B cell (primary cell): ENCODE results near the gene GRM8. TPM values are rescaled to one million over a fixed set of nuclear protein-coding genes. Genes with fewer than 3 reads are reported as not detected.

Experiments
- ATAC-seq: fragments of 200-7000 bp; cut with Tn5 transposase; one replicate; pipeline ENCODE4 v1.10.0; 2021; ENCODE audit warnings: low read depth, mild to moderate bottlenecking, moderate number of reproducible peaks, moderate library complexity
- CTCF ChIA-PET: fragments of 350-600 bp; sonication (Branson Sonifier 250); formaldehyde crosslinking; loops from one replicate; lab custom pipeline; 2021; ENCODE audit warnings: antibody characterized with exemption, inconsistent platforms; lab: Charles Lee
- POLR2A ChIA-PET: fragments of 350-600 bp; sonication (Branson Sonifier 250); formaldehyde crosslinking; loops from one replicate; lab custom pipeline; 2021; ENCODE audit warnings: antibody characterized with exemption; lab: Charles Lee
- DNase-seq: peaks from one replicate; pipeline ENCODE4 v3.0.0; 2013
- H2AFZ ChIP-seq: 2 replicates; pipeline ENCODE4 v1.6.1; 2012; ENCODE audit warnings: mild to moderate bottlenecking, low read depth, low read length; ENCODE audit not compliant: insufficient read depth, poor library complexity, severe bottlenecking
- H3K27ac ChIP-seq, 2 donors: 1 replicate in 1 of 2; 2 replicates in 1 of 2; pipeline ENCODE4 v1.5.1; 2012 to 2013; ENCODE audit warnings: low read length in 2 of 2, mild to moderate bottlenecking in 2 of 2, moderate library complexity in 1 of 2
- H3K27me3 ChIP-seq, 4 experiments: fragments of 200-600 bp in 1 of 4; sonication (generic) in 1 of 4; replicated peaks in 1 of 4; 1 replicate in 2 of 4; 2 replicates in 2 of 4; pipeline versions ENCODE4 v1.6.1 to v1.7.0; 2013 to 2016; ENCODE audit warnings: low read length in 3 of 4, mild to moderate bottlenecking in 2 of 4, mixed read lengths in 1 of 4, moderate library complexity in 1 of 4; ENCODE audit not compliant: insufficient read depth in 4 of 4, control insufficient read depth in 3 of 4; ENCODE audit errors: control extremely low read depth in 1 of 4
- H3K36me3 ChIP-seq, 2 experiments: replicated peaks in 1 of 2; 1 replicate in 1 of 2; 2 replicates in 1 of 2; pipeline versions ENCODE4 v1.6.1 to v1.7.1; 2013; ENCODE audit warnings: low read length in 1 of 2; ENCODE audit not compliant: insufficient read depth in 2 of 2, control insufficient read depth in 1 of 2; ENCODE audit errors: control extremely low read depth in 1 of 2, extremely low read depth in 1 of 2
- H3K4me1 ChIP-seq, 2 donors: fragments of 200-600 bp in 1 of 2; sonication (generic) in 1 of 2; 1 replicate in 1 of 2; 2 replicates in 1 of 2; pipeline versions ENCODE4 v1.5.1 to v1.6.1; 2013 to 2017; ENCODE audit warnings: low read length in 2 of 2; ENCODE audit not compliant: control insufficient read depth in 2 of 2, insufficient read depth in 2 of 2
- H3K4me2 ChIP-seq: replicated peaks from 2 replicates; pipeline ENCODE3; 2012; ENCODE audit warnings: mild to moderate bottlenecking, low read depth, low read length; ENCODE audit not compliant: poor library complexity, severe bottlenecking
- H3K4me3 ChIP-seq, 5 experiments: fragments of 200-600 bp in 1 of 5; sonication (generic) in 1 of 5; 1 replicate in 3 of 5; 2 replicates in 2 of 5; pipeline versions ENCODE4 v1.5.1 to v1.7.0; 2011 to 2016; ENCODE audit warnings: low read length in 4 of 5, mild to moderate bottlenecking in 4 of 5, low read depth in 2 of 5, control low read depth in 1 of 5, moderate library complexity in 1 of 5; ENCODE audit not compliant: insufficient read depth in 1 of 5; ENCODE audit errors: control extremely low read depth in 1 of 5, extremely low read depth in 1 of 5
- H3K79me2 ChIP-seq: fragments of 200-600 bp; sonication (generic); one replicate; pipeline ENCODE4 v1.6.0; 2016; ENCODE audit warnings: low read length; ENCODE audit not compliant: control insufficient read depth, insufficient read depth
- H3K9ac ChIP-seq: fragments of 200-600 bp; sonication (generic); 2 replicates; pipeline ENCODE4 v1.6.1; 2017; ENCODE audit warnings: mild to moderate bottlenecking, low read length, moderate library complexity
- H3K9me3 ChIP-seq, 3 donors: one replicate each; pipeline versions ENCODE4 v1.6.1 to v1.7.1; 2013; ENCODE audit warnings: low read length in 2 of 3; ENCODE audit not compliant: control insufficient read depth in 2 of 3, insufficient read depth in 1 of 3; ENCODE audit errors: control extremely low read depth in 1 of 3
- H4K20me1 ChIP-seq: 2 replicates; pipeline ENCODE4 v1.6.0; 2012; ENCODE audit warnings: mild to moderate bottlenecking, low read length; ENCODE audit not compliant: insufficient read depth, control insufficient read depth, poor library complexity, severe bottlenecking
- H3K27ac Mint-ChIP-seq: one replicate; pipeline ENCODE4 v1.8.0; 2021; ENCODE audit warnings: mixed read lengths
- H3K27me3 Mint-ChIP-seq: one replicate; pipeline ENCODE4 v1.8.0; 2021; ENCODE audit warnings: mixed read lengths
- H3K4me1 Mint-ChIP-seq: one replicate; pipeline ENCODE4 v1.8.0; 2021; ENCODE audit warnings: mixed read lengths
- H3K4me3 Mint-ChIP-seq: one replicate; pipeline ENCODE4 v1.8.0; 2021; ENCODE audit warnings: mixed read lengths
- H3K9me3 Mint-ChIP-seq: one replicate; pipeline ENCODE4 v1.8.0; 2022; ENCODE audit warnings: mixed read lengths; ENCODE audit not compliant: insufficient read depth
- EZH2 ChIP-seq: IDR thresholded peaks from 2 replicates; pipeline ENCODE4 v1.6.1; 2012; ENCODE audit warnings: borderline replicate concordance, low read depth, mild to moderate bottlenecking, moderate library complexity, low read length; ENCODE audit not compliant: insufficient read depth, poor library complexity, severe bottlenecking
- WGBS: methylation state at CpG from one replicate; pipeline ENCODE4 v1.1.5; 2013; ENCODE audit warnings: missing lambda C conversion rate; ENCODE audit not compliant: insufficient coverage; 5-methylcytosine and 5-hydroxymethylcytosine counted together
- intact Hi-C: fragments of 100-400 bp; cut with micrococcal nuclease; formaldehyde crosslinking; loops from one replicate; pipeline ENCODE4 v1.10.0; 2022
- polyA plus RNA-seq: library from polyadenylated mRNA; depleted of rRNA; stranded (reverse); fragments of >200 nt; gene quantifications from 2 replicates; pipeline ENCODE4 v1.2.3, GENCODE V29; 2012
- total RNA-seq, 2 donors: library from RNA; stranded (reverse); fragments of 120-200 nt in 1 of 2; gene quantifications; 1 replicate in 1 of 2; 2 replicates in 1 of 2; pipeline versions ENCODE4 v1.2.3 to v1.2.4, GENCODE V29; 2013 to 2022
- TF ChIP-seq, protein P1 (sequence below): fragments of 200-600 bp; IDR thresholded peaks from one replicate; pipeline ENCODE4 v1.8.0; 2022; ENCODE audit warnings: antibody characterized with exemption, mild to moderate bottlenecking

Gene GRM8
- total and polyA plus RNA-seq, 2 donors (not counting 1 experiment from before 2014, with no cell fraction given) = not detected

DNA sequence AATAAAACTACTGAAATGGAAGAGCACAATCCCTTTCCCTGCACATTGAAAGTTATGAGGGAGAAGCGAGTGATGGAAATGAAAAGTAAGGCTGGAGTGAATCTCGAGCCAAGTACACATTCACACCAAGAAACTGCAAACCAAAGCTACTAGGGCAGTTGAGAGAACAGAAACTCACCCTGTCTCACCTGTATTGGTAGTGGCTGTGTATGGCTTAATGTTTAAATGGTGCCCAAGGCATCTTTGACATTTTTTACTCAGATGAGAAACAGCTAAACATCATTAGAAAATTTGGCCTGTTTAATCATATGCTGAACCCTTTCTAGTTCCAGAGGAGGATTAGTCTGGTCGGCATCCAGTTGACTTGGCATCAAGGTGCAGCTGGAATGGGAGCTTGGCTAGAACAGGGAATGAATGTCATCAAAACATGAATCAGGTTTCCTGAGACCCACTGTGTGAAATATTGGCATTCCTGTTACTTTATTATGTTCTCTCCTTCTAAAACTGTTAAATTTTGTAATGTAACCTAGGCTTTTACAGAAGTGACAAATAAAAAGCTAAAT lies 840.8 kb downstream of the GRM8 start:
- Histone ChIP-seq H4K20me1 (no peaks in the 10 kb centered on the region), H3K4me3 (no peak overlapping the region), H3K27me3 (no peaks in the 10 kb centered on the region), H3K79me2 (no peaks in the 10 kb centered on the region), H2AFZ (no peak overlapping the region), H3K36me3 (no peaks in the 10 kb centered on the region), H3K9me3 (no peaks in the 10 kb centered on the region), H3K27ac (no peak overlapping the region), H3K4me2 (no peak overlapping the region), H3K9ac (no peak overlapping the region), H3K4me1 (no peaks in the 10 kb centered on the region)
- intact Hi-C loops = no loop called here
- no peak for TF ChIP-seq EZH2
- TF ChIP-seq, protein P1, sequence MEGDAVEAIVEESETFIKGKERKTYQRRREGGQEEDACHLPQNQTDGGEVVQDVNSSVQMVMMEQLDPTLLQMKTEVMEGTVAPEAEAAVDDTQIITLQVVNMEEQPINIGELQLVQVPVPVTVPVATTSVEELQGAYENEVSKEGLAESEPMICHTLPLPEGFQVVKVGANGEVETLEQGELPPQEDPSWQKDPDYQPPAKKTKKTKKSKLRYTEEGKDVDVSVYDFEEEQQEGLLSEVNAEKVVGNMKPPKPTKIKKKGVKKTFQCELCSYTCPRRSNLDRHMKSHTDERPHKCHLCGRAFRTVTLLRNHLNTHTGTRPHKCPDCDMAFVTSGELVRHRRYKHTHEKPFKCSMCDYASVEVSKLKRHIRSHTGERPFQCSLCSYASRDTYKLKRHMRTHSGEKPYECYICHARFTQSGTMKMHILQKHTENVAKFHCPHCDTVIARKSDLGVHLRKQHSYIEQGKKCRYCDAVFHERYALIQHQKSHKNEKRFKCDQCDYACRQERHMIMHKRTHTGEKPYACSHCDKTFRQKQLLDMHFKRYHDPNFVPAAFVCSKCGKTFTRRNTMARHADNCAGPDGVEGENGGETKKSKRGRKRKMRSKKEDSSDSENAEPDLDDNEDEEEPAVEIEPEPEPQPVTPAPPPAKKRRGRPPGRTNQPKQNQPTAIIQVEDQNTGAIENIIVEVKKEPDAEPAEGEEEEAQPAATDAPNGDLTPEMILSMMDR = no peak
- H3K9me3 Mint-ChIP-seq = peaks cover 2% of the 10 kb centered on the region
- no peaks in the 10 kb centered on the region for H3K27me3 Mint-ChIP-seq
- DNase-seq (no peak), ATAC-seq (no peak)
- H3K27ac Mint-ChIP-seq = no peak overlapping the region
- WGBS = 100% methylated on average over 1 of the region's 3 CpGs
- ChIA-PET CTCF (interaction anchor here (1.6 kb wide), 1 partner anchor 8 kb away, joined by 6 read pairs; no protein-coding TSS in a partner anchor), POLR2A (no interaction called here)
- no peak overlapping the region for H3K4me3 Mint-ChIP-seq
- H3K4me1 Mint-ChIP-seq = no peaks in the 10 kb centered on the region

GRCh38 chr7:126411032-126411820 lies 841.5 kb downstream of the GRM8 start:
- H3K9me3 Mint-ChIP-seq = peaks cover 2% of the 10 kb centered on the region
- Histone ChIP-seq H3K79me2 (no peaks in the 10 kb centered on the region), H3K27ac (no peak overlapping the region), H3K4me2 (no peak overlapping the region), H3K36me3 (no peaks in the 10 kb centered on the region), H4K20me1 (no peaks in the 10 kb centered on the region), H3K9ac (no peak overlapping the region), H3K4me1 (no peaks in the 10 kb centered on the region), H3K27me3 (no peaks in the 10 kb centered on the region), H2AFZ (no peak overlapping the region), H3K4me3 (no peak overlapping the region), H3K9me3 (no peaks in the 10 kb centered on the region)
- TF ChIP-seq EZH2 = no peak
- TF ChIP-seq, protein P1 = no peak
- H3K27me3 Mint-ChIP-seq = no peaks in the 10 kb centered on the region
- 40% methylated on average over 1 of the region's 3 CpGs for WGBS
- no peak for ATAC-seq
- H3K4me1 Mint-ChIP-seq = no peaks in the 10 kb centered on the region
- no peak overlapping the region for H3K4me3 Mint-ChIP-seq
- intact Hi-C loops = no loop called here
- no peak for DNase-seq
- ChIA-PET POLR2A (no interaction called here), CTCF (no interaction called here)
- no peak overlapping the region for H3K27ac Mint-ChIP-seq
